Fibroblast of mammary gland (primary cell): ENCODE results near the gene ME3.

Experiments used
- DNase-seq: peaks from one replicate; pipeline ENCODE4 v3.0.0-alpha.2; 2010; ENCODE audit warnings: low read depth
- H3K4me3 ChIP-seq: 2 replicates; pipeline ENCODE4 v1.5.1; 2011; ENCODE audit warnings: low read depth, mild to moderate bottlenecking, low read length, moderate library complexity; ENCODE audit not compliant: control insufficient read depth
- TF ChIP-seq, protein P1 (sequence below): conservative IDR thresholded peaks from 2 replicates; pipeline ENCODE4 v1.5.1; 2011; ENCODE audit warnings: low read depth, low read length, inconsistent platforms; ENCODE audit not compliant: control insufficient read depth, insufficient read depth

Gene ME3

DNA sequence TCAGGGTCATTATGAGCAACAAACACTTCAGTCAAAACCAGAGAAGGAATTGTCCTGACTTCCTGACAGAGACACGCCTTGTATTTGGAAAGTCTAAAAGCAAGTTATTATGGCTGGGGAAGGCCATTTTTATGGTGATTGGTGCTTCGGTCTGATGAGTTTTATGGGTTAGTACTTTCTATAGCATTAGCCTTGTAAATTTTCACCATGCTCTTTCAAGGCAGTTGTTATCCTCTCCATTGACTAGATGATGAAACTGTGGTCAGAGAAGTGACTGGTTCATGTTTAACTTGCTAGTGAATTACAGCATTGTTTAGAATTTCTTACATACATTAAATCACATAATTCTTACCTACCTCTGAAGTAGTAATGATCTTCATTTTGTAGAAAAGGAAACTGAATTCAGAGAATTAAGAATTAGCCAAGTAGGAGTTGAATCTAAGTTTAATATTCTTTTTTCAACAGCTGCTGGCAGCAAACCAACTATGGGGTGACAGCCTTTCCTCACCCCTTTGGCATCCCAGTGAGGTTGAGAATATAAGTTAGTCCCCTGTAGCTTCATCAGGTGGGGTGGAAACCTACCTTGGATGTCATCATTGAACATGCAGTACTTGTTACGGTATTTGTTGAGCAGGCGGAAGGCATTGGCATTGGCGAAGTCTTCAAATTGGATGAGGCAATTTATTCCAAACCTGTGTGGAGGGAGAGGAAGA is 207.8 kb downstream of the ME3 start:
- TF ChIP-seq, protein P1, sequence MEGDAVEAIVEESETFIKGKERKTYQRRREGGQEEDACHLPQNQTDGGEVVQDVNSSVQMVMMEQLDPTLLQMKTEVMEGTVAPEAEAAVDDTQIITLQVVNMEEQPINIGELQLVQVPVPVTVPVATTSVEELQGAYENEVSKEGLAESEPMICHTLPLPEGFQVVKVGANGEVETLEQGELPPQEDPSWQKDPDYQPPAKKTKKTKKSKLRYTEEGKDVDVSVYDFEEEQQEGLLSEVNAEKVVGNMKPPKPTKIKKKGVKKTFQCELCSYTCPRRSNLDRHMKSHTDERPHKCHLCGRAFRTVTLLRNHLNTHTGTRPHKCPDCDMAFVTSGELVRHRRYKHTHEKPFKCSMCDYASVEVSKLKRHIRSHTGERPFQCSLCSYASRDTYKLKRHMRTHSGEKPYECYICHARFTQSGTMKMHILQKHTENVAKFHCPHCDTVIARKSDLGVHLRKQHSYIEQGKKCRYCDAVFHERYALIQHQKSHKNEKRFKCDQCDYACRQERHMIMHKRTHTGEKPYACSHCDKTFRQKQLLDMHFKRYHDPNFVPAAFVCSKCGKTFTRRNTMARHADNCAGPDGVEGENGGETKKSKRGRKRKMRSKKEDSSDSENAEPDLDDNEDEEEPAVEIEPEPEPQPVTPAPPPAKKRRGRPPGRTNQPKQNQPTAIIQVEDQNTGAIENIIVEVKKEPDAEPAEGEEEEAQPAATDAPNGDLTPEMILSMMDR = no peak
- DNase-seq = no peak
- no peak overlapping the region for H3K4me3 ChIP-seq

DNA sequence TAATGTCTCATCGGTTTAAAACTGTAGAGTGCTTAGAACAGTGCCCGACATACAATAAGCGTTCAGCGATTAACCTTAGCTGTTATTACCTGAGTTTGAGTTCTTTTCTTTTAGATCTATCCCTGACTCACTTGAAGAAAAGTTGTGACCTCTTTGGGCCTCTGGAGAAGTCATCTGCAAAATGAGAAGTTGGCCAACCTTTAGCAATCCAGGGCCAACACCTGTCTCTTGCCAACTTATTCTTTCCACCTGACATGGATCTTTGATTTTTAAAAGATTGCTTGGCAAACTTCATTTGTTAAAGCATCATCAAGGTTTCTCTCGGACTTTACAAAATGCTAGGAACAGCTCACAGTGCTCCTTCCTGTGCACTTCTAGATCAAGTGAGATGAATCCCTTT is 208.5 kb downstream of the ME3 start:
- no peak overlapping the region for H3K4me3 ChIP-seq
- DNase-seq = no peak
- TF ChIP-seq, protein P1 = no peak

DNA sequence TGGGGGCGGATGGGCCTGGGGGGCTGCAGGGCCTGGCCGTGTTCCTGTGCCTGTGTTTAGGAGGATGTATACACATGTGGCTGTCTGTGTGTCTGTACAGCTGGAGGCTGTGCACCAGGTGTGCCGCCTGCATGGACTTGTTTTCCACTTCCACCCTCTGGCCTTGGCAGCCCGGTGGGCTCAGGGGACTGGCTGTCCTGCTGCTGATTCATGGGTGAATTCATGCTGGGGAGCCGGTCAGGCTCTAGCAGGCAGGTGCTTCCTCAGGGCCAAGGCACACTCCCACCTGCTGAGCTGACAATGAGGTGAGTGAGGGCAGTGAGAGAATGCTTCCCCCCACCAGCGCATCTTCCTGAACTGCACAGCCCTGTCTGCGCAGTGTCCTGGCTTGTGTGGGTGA is 209.3 kb downstream of the ME3 start:
- no peak overlapping the region for H3K4me3 ChIP-seq
- TF ChIP-seq, protein P1 = no peak
- no peak for DNase-seq

DNA sequence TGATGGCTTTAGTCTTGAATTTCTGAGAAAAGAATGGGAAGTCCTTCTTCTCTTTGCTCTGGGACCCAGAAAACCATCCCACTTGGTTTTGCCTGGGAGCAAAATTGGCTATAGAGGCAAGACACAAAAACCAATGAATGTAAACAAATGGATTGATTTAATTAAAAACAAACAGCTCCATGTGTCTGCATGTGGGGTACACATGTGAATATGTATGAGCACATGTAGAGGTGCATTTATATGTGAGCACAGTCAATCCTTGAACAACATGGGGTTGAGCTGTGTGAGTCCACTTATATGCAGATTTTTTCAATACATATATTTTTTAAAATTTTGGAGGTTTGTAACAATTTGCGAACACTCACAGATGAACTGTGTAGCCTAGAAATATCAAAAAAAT is 210.5 kb downstream of the ME3 start:
- no peak overlapping the region for H3K4me3 ChIP-seq
- DNase-seq = no peak
- TF ChIP-seq, protein P1 = no peak

DNA sequence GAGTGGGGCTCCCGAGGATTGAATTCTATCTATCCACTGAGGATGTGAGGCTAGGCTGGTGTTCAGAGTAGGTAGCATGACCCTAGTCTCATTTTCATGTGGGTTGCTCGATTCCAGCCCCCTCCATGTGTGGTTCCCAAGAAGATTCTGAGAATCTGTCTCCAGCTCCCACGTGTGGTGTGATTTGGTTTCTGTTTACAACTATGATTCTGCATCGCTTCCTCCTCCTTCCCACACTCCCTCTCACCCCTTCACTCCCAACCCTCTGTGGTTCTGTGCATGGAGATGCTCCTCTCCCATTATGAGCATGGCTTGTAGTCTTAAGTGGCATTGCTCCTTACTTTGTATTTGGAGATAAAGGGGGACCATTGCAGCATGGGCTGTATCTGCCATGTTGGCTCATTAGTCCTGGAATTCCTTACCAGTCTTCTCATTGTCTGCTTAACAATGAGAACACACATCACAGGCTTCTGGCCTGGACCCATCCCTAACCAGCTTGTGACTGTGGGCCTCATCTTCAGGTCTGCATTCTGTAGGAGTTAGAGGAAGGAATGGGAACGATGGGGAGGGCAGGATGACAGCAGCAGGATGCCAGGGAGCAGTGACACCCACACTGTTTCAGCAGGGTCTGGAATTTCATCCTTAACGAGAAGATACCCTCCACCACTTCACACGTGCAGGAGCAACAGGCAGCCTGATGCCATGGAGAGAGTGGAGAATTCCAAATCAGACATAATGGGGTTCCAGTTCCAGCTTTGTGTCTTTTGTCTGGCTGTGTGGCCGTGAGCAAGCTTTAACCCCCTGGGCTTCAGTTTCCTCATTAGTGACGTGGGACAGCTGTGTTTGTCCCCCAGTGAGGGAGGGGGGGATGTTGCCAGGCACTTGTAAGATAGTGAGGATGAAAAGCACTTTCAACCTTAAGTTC is 211.7 kb downstream of the ME3 start:
- no peak overlapping the region for H3K4me3 ChIP-seq
- DNase-seq = peak; percentile 54
- TF ChIP-seq, protein P1 = no peak

DNA sequence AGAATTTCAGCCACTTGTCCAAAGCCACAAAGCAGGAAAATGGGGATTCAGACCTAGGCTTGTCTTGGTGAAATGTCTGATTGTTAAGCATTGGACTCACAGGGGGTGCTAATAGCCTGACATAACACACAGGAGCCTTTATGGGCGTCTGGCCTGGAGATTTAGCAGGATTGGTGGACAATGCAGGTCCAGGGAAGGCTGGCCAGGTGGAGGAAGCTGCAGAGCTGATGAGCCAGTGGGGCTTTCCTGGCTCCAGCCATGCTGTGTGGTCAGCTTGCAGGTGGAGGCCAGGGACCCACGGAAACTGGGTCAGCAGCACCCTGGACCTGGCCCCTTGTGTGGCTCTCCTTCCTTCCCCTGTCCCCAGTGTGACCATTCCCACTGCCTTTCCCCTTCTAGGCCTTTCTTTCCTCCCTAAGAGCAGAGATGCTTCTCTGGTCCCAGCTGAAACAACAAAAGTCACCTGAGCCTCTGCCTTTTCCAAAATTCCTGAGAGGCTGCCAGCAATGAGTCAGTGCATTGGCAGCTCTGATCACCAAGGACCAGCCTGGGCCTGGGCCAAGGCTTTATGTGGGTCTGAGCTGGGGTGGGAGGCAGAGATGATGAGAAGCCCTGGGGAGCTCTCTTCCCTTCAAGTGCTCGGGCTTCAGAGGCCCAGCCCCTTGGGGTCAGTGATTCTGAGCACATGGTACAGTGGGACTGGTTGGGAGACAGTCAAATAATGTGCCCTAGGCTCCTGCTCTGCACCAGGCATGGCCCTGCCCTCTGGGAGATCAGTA is 212.5 kb downstream of the ME3 start:
- TF ChIP-seq, protein P1 = no peak
- peak; percentile 92 for DNase-seq
- H3K4me3 ChIP-seq = no peak overlapping the region
